Measurements from ENCODE around the gene PHACTR1.
"Not testable (repeated sequence)": the region's sequence is repeated elsewhere in the genome, so short reads cannot be mapped to it uniquely, and the experiment has no call there.

The PHACTR1 gene

DNA sequence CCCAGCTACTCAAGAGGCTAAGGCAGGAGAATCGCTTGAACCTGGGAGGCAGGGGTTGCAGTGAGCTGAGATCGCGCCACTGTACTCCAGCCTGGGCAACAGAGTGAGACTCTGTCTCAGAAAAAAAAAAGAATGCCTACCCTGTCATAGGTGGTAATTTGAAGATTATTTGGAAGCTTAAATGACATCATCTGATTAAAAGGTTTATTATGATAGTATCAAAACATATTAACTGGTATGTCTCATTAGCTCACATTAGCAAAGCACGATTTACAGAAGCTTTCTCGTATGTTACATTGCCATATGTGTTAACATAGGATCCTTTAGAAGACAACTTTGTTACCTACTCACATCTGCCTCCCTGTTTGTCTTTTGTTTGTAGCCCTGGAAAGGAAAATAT is 443.3 kb downstream of the PHACTR1 start:
- not testable (repeated sequence) for DNase-seq (ENCODE audit: low spot score)

DNA sequence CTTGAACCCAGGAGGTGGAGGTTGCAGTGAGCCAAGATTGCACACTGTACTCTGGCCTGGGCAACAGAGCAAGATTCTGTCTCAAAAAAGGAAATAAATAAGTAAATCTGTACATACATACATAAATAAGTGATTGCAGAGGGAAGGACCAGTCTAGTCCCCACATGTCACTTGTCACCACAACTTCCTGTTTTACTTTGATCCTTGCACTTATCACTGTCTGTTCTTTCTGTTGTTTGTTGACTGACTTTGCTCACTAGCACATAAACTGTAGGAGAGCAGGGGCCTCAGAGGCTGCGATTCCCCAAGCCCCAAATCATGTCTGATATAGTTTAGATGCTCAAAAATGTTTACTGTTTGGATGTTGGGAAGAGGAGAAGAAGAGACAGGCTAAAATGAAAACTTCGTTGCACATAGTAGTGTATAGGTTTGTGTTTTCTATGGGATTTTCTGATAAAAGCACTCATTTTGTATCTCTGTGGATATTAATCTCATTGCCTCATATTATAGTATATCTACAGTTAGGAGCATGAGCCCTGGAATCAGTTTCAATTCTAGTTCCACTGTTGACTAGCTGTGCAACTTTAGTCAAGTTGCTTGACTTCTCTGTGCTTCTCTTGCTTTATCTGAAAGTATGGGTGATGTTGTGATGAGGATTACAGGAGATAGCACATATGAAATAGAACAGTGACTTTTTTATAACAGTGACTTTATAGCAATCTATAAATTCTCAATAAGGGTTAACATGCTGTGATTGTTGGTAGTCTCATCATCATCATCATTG is 446.8 kb downstream of the PHACTR1 start:
- no peak for DNase-seq (ENCODE audit: low spot score)

- DNase-seq (ENCODE audit: low spot score) = no peak
Observed at GRCh38 chr6:13164291-13164690, 447.7 kb downstream of the PHACTR1 start.

DNA sequence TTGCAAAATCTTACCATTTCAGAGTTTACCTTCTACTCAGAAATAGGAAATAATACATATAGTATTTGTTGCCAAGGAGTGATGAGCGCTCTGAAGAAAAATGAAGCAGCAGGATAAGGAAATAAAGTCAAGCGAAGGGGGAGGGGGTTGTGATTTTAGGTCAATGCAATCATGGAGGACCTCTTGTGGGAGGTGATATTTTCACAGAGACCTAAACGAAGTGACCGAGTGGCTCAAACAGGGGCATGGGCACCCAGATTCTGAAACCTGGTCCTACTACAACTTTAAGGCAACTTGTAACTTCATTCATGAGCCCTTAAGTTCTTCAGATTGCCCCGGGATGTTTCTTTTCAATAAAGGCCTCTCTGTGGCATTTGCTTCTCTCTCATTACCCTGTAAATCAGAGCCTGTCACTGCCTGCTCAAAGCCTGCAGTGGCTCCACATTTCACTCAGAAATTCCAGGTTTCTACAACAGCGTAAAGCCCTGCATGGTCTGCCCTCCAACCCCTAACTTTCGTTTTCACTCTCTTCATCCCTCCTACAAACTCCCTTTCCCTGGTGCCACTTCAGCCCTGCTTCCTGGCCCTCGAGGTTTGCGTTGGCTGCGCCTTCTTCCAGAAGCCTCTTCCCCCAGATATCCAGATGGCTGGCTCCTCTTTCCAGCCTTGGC is 449.1 kb downstream of the PHACTR1 start:
- DNase-seq (ENCODE audit: low spot score) = no peak

- DNase-seq (ENCODE audit: low spot score) = no peak
Observed at GRCh38 chr6:13166269-13166668, 449.7 kb downstream of the PHACTR1 start.

DNA sequence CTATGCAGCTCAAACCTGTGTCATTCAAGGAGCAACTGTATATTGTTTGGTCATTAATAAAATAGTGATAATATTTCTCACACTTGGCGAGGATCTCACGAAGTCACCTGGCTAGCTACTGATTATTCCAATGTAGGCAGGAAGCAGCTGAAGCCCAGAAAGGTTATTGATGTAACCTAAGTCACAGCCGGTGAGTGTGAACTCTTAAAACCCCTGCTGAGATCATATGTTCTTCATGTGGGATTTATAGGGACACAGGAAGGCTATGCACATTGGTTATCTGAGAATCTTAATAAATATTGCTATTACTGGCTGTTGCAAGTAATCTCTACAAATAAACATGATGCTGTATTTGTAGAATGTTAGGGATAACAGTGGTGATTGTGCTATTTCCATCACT is 450.3 kb downstream of the PHACTR1 start:
- DNase-seq (ENCODE audit: low spot score) = no peak

DNA sequence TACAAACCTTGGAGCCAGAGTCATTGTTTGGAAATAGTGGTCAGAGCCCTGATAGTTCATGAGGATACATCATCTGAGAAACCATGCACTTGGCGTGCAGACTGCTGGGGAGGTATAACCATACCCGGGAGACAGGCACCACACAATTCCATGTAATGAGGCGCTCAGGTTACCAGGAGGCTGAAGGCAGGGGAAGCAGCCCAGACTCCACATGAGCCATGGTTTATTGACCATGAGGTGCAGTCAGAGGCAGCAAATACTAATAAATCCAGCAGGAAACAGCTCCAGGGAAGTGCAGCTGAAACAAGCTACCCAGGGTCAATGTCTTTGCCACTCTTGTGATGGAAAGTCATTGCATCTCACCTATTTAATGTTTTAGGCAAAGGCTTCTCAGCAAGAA is 455.7 kb downstream of the PHACTR1 start:
- DNase-seq (ENCODE audit: low spot score) = no peak

DNA sequence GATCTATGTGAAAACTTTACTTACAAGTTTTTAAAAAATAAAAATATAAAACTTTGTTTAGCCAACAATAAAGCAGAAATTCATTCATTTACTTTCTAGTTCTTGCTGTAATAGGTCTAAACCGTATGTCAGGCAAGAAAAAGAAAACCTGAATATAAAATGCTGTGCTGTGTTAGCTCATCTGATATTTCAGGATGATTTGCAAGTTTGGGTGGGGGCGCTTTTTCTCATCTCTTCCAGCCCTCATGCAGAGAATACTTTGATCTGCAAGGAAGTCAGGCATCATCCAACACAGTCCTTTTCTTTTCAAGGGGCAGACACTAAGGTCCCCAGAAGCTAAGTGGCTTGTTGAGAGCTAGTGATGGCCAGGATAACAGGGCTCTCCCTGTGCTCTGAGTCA is 458.5 kb downstream of the PHACTR1 start:
- DNase-seq (ENCODE audit: low spot score) = no peak

DNA sequence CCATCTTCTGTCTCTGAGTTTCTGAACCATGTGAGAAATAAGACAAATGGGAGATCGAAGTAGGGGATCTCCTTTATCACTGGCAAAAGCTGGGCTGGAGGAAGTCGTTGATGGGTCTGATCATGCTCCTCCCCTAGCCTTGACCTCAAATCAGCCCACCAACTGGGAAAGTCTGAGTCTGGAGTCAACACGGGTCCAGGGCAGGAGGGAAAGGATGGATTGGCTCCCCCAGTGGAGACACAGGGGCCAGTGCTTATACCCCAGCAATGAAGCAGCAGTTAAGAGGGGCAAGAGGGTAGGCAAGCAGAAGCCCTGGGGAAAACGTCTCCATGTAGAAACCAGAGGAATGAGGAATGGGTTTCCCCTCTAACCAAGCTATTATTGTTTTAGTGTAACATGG is 459.2 kb downstream of the PHACTR1 start:
- no peak for DNase-seq (ENCODE audit: low spot score)

DNA sequence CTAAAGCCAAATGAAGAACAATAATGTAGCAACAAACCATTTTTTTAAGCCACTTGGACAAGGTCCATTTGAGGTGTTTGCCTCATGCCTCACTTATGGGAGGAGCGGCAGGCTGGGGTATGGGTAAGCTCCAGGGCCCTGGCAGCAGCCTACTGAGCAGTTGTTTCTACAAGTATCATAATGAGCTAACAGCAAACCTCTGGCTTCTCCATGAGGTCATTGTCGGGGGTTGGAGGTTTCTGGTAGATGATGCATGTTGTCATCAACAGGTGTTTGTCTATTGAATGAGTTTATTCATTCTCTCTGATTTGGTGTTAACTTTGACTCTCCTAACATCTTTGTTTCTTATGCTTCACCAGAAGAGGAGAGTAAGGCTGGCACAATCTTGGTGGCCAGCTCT is 461.1 kb downstream of the PHACTR1 start:
- DNase-seq (ENCODE audit: low spot score) = peak; percentile 25

DNA sequence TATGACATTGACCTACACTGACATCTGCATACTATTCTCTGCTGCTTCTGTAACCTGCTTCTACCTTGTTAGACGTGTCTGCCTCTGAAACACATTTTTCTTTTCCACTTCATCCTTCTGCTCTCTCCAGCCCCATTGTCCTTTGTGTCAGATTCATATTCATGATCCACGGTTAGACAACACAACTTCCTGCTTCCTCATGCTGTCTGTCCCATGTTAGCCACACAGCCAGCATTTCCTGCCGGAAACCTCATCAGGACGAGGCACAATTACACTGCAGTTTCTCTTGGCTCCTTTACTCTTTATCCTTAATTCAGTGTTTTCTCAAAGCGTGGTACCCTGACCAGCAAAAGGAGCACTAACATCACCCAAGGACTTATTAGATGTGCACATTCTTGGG is 461.5 kb downstream of the PHACTR1 start:
- no peak for DNase-seq (ENCODE audit: low spot score)

DNA sequence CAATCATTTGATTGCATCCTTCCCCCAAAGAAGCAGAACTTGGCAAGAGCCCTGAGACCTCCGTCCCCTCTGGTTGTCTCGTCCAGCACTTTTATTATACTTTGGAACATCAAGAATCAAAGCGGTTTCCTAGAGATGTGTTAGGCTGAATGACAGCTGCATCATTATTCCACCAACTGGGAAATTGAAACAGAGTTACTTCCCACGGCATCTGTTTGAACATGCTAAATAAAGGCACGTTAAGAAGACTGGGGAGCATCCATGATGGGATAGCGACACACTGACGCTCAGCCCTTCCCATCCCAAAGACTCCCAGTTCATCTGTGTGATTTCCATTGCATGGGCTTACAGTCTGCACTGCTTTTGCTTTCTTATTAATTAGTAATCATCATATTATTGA is 464.0 kb downstream of the PHACTR1 start:
- DNase-seq (ENCODE audit: low spot score) = no peak

DNA sequence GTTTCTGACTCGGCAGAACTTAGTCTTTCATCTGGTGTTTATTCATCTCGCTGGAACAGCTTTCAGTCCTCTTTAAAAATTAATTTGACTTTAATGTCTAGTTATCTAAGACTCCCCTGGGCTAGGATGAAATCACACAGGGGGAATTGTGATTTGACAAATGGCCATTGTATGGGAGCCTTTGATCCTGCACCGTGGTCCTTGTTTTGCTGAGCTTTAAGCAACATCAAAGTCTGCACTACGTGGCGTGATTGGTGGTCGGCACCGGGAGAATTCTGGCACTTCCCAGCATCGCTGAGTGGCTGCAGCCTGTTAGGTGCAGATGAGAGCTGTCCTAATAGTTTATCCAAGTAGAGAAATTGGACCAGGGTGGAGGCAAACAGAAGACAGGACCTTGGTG is 464.8 kb downstream of the PHACTR1 start:
- no peak for DNase-seq (ENCODE audit: low spot score)

DNA sequence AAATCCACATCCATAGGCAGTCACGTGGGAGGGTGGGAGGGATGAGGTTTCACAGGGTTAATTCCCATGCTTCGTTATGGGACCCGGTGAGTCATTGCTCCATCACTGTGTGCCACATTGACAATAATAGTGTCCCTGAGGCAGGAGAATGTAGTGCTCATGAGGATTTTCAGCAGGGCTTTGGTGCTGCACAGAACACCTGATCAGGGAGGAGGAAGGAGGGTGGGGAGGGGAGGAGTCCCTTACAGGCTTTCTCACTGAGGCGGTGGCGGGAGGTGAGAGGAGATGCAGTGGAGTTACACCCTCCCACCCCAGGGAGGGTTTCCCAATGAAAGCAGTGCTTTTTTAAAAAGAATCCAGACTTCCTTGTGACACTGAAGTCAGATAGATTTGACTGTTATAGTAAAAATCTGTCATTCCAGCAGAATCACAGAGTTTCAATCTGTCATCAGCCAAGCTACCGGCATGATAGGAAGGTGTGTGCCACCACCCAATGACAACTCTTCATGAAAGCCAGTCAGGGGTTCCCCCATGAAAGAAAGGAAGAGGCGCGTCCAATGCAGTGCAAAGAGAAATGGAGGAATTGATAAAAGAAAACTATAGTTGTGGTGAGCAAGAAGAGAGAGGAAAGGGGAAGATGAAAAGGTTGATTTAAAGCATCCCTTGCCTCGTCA is 467.0 kb downstream of the PHACTR1 start:
- DNase-seq (ENCODE audit: low spot score) = no peak

DNA sequence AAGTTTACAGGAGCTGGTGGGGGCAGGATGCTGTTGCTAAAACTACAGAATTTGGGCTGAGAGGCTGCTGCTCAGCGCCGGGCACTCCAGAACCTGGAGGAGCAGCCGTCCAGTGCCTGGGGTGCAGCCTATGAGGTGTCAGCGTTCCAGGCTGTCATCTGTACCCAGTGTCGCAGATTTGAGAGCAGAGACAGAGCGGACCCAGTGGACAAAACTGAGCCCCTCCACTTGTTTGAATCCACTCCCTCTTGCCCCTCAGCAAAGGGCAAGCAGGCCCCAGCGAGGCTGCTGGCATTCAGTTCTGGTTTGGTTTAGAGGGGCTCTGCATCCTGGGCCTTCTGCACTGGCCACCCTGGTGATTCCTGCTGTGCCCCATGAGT is 467.5 kb downstream of the PHACTR1 start:
- no peak for DNase-seq (ENCODE audit: low spot score)

DNA sequence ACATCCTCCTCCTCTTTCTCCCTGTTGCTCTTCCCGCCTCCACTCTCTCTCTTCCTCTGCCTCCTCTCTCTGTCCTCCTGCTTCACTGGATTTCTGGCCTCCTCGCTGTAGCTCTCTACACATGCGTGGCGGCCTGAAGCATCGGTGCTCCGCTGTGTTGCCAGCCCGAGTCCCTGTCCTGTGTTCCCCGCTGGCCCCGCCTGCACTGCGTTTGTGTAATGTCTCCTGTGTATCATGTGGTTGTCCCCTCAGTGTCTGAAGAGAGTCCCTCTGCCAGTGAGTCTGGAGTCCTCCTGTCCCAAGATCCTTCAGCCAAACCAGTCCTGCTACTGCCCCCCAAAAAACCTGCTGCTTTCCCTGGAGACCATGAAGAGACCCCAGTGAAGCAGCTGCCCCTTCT is 468.0 kb downstream of the PHACTR1 start:
- no peak for DNase-seq (ENCODE audit: low spot score)

GRCh38 chr6:13186861-13187260 is 470.3 kb downstream of the PHACTR1 start:
- DNase-seq (ENCODE audit: low spot score) = no peak

- no peak for DNase-seq (ENCODE audit: low spot score)
Observed at GRCh38 chr6:13187692-13188091, 471.1 kb downstream of the PHACTR1 start.

DNA sequence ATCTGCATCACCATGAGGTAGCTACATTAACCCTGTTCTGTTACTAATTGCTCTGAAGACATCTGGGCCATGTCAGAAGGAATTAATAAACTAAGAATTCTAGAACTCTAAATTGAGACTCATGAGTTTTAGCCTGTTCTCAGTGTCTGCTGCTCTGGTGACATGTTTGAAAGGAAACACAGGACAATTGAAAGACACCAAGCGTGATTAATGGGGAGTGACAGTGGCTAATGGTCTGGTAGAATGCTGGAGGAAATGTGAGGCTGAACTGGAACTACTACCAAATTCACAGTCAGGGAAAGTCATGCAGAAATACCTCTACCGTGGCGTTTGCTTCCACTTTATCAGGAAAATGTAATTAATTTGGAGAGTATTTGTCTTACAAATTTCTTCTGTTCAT is 471.7 kb downstream of the PHACTR1 start:
- no peak for DNase-seq (ENCODE audit: low spot score)

- DNase-seq (ENCODE audit: low spot score) = no peak
Observed at GRCh38 chr6:13189710-13190109, 473.1 kb downstream of the PHACTR1 start.

DNA sequence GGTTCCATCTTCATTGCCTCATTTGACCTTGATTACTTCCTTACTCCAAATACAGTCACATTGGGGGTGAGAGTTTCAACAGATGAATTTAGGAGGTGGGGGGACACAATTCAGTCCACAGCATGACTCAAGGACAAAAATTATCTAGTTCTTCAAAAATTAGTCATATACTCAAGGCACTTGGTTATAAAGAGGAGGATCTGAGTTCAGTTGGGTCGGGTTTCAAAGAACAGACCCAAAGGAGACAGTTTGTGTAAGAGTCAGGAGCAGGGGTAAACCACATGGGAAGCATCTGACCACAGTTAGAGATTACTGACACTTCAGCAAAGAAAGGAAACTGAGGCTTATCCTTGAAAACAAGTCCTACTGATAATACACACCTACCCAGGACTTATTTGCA is 473.8 kb downstream of the PHACTR1 start:
- no peak for DNase-seq (ENCODE audit: low spot score)

DNA sequence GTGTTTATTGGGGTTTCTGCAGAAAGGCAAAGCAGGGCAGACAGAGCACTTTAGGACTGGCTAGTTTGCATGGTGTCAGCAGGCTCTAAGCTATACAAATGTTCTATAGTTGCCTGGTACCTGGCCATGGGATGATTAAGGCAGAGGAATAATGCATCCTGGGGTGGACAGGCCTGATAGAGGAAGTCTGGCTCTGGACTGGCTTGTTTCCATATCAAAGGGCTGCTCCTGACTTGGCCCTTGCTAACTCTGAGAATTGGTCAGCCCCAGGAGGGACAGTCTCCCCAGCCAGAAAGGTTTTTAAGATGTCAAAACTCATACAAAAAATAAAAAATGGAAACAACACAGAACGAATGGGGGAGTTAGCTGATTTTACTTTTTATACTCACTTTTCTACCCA is 474.9 kb downstream of the PHACTR1 start:
- DNase-seq (ENCODE audit: low spot score) = no peak

GRCh38 chr6:13194852-13195251 is 478.3 kb downstream of the PHACTR1 start:
- DNase-seq (ENCODE audit: low spot score) = peak; percentile 19
